AG04449 (cell line): ENCODE data around the gene TSPYL6.

Source experiments
- CTCF ChIA-PET: fragments of 350-600 bp; formaldehyde crosslinking; extraction: SDS; loops from one replicate; lab custom pipeline; 2021; ENCODE audit warnings: antibody characterized with exemption; lab: Yijun Ruan, JAX
- POLR2A ChIA-PET: fragments of 400-600, 350-600 bp; formaldehyde crosslinking; extraction: SDS; loops from one replicate; lab custom pipeline; 2020; ENCODE audit warnings: antibody characterized with exemption, inconsistent platforms; lab: Yijun Ruan, JAX
- DNase-seq: peaks from one replicate; pipeline ENCODE4 v3.0.0-alpha.2; 2010; ENCODE audit warnings: low read depth, low spot score
- H3K4me3 ChIP-seq: 2 replicates; pipeline ENCODE4 v1.5.1; 2011; ENCODE audit warnings: low read depth, mild to moderate bottlenecking, control low read depth, low read length
- CTCF ChIP-seq: IDR thresholded peaks from one replicate; pipeline ENCODE4 v1.5.1; 2011; ENCODE audit warnings: mild to moderate bottlenecking, moderate library complexity, low read length, control low read depth, inconsistent platforms; ENCODE audit not compliant: insufficient read depth; ENCODE audit errors: missing control alignments

TSPYL6 gene

GRCh38 chr2:54228945-54229344 lies 27.1 kb downstream of the TSPYL6 start:
- no peak for TF ChIP-seq CTCF
- CTCF ChIA-PET, result interaction anchor here (1.1 to 1.8 kb wide), 2 partner anchors 10 kb away, joined by 3 to 4 read pairs; no protein-coding TSS in a partner anchor

DNA sequence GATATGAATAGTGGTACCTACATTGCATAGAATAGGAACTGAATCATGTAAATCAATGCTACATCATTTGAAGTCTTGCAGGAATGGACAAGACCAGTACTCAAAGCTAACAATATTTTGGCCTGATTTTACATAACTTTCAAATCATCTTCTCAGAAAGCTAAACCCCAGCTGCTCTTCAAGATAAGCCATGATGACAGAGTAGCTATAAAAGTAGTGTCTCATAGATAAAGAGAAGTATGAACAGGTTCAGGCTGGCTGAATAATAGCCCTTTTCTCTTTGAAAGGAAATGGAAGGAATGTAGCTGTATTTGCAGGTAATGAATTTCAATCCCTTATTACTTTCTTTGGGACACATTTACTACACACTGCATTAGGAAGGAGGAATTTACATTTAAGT lies 28.2 kb downstream of the TSPYL6 start:
- no peak for DNase-seq
- ChIA-PET POLR2A (no interaction called here), CTCF (interaction anchor here (1.2 kb wide), 1 partner anchor 10 kb away, joined by 3 read pairs; no protein-coding TSS in a partner anchor)
- no peak for TF ChIP-seq CTCF
- H3K4me3 ChIP-seq, result no peak overlapping the region

More at GRCh38 chr2:54228945-54229344, 27.1 kb downstream of the TSPYL6 start:
- POLR2A ChIA-PET, result no interaction called here
- DNase-seq, result no peak
- no peak overlapping the region for H3K4me3 ChIP-seq

DNA sequence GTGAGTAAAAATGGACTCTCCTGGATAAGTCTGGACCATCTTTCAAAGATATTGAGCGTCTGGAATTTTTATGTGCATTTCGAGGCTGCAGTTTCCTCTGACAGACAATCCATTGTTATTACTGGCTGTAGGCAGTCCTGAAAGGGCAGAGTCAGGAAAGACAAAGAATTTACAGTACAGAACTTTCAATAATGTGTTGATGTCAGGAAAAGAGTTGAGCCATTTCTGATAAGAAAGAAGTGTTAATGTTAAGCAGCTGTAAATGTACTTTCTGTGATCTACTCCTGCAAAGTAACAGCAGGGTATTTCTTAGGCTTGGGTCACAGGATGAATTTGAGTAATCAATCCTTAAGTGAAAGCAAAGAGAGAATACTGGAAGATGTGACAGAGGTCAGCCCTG lies 29.8 kb downstream of the TSPYL6 start:
- ChIA-PET POLR2A (no interaction called here), CTCF (no interaction called here)
- TF ChIP-seq CTCF, result no peak
- H3K4me3 ChIP-seq, result no peak overlapping the region
- no peak for DNase-seq

- CTCF ChIA-PET, result no interaction called here
Measured at GRCh38 chr2:54224997-54225396, 31.0 kb downstream of the TSPYL6 start.

DNA sequence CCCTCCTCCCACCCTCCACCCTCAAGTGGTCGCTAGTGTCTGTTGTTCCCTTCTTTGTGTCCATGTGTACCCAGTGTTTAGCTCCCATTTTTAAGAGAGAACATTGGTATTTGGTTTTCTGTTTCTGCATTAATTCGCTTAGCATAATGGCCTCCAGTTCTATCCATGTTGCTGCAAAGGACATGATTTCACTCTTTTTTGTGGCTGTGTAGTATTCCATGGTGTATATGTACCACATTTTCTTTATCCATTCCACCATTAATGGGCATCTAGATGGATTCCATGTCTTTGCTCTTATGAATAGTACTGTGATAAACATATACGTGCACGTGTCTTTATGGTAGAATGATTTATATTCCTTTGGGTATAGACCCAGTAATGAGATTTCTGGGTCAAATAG lies 42.9 kb downstream of the TSPYL6 start:
- ChIA-PET POLR2A (interaction anchor here (1.1 kb wide), 1 partner anchor 48 kb away, joined by 3 read pairs; no protein-coding TSS in a partner anchor), CTCF (interaction anchor here (0.9 kb wide), 1 partner anchor 11 kb away, joined by 3 read pairs; no protein-coding TSS in a partner anchor)
- H3K4me3 ChIP-seq, result no peak overlapping the region
- DNase-seq, result no peak
- TF ChIP-seq CTCF, result no peak

More at GRCh38 chr2:54224997-54225396, 31.0 kb downstream of the TSPYL6 start:
- no peak overlapping the region for H3K4me3 ChIP-seq
- TF ChIP-seq CTCF, result no peak
- DNase-seq, result no peak
- POLR2A ChIA-PET, result no interaction called here

- no peak for TF ChIP-seq CTCF
- peak; percentile 85 for DNase-seq
- POLR2A ChIA-PET, result interaction anchor here (1.1 kb wide), 1 partner anchor 48 kb away, joined by 3 read pairs; no protein-coding TSS in a partner anchor
- CTCF ChIA-PET, result interaction anchor here (0.9 to 1.2 kb wide), 2 partner anchors 12 to 51 kb away, joined by 3 read pairs; no protein-coding TSS in a partner anchor
- no peak overlapping the region for H3K4me3 ChIP-seq
Measured at GRCh38 chr2:54212456-54212855, 43.6 kb downstream of the TSPYL6 start.
